Lung (tissue), 16 donors: Measurements from ENCODE around the gene RMDN2. TPM values are rescaled to one million over a fixed set of nuclear protein-coding genes. Genes with fewer than 3 reads are reported as not detected.

Experiments
- ATAC-seq: fragments of 200-7000 bp; cut with Tn5 transposase; one replicate; pipeline ENCODE4 v1.9.1; 2020; ENCODE audit warnings: moderate number of reproducible peaks; ENCODE audit not compliant: insufficient read depth, low FRiP score
- DNase-seq, 3 donors: peaks; one replicate each; pipeline ENCODE4 v3.0.0-alpha.2; 2013 to 2017
- H3K27ac ChIP-seq, 2 donors: one replicate each; pipeline ENCODE4 v1.5.1; 2013; ENCODE audit warnings: mild to moderate bottlenecking in 2 of 2, moderate library complexity in 2 of 2, control low read depth in 1 of 2, inconsistent platforms in 1 of 2, low read depth in 1 of 2, low read length in 1 of 2
- H3K27me3 ChIP-seq, 3 donors: one replicate each; pipeline ENCODE4 v1.5.1; 2013; ENCODE audit warnings: low read length in 2 of 3; ENCODE audit not compliant: control insufficient read depth in 3 of 3, insufficient read depth in 3 of 3
- H3K36me3 ChIP-seq, 4 donors: one replicate each; pipeline ENCODE4 v1.5.1; 2013; ENCODE audit warnings: low read length in 4 of 4, mild to moderate bottlenecking in 1 of 4, moderate library complexity in 1 of 4; ENCODE audit not compliant: control insufficient read depth in 4 of 4, insufficient read depth in 4 of 4
- H3K4me1 ChIP-seq, 5 donors: one replicate each; pipeline ENCODE4 v1.5.1; 2013; ENCODE audit warnings: low read length in 5 of 5, mild to moderate bottlenecking in 2 of 5, moderate library complexity in 1 of 5; ENCODE audit not compliant: control insufficient read depth in 5 of 5, insufficient read depth in 5 of 5
- H3K4me3 ChIP-seq: one replicate; pipeline ENCODE4 v1.5.1; 2013; ENCODE audit warnings: mild to moderate bottlenecking, control low read depth, moderate library complexity
- H3K9ac ChIP-seq, 2 donors: one replicate each; pipeline ENCODE4 v1.5.1; 2013; ENCODE audit warnings: low read length in 2 of 2, control low read depth in 1 of 2; ENCODE audit not compliant: insufficient read depth in 1 of 2
- H3K9me3 ChIP-seq, 4 donors: one replicate each; pipeline ENCODE4 v1.5.1; 2013; ENCODE audit warnings: low read length in 3 of 4, mild to moderate bottlenecking in 1 of 4, moderate library complexity in 1 of 4; ENCODE audit not compliant: control insufficient read depth in 4 of 4, insufficient read depth in 3 of 4
- WGBS, 2 donors: extraction: QIAGEN DNeasy Blood & Tissue Kit; methylation state at CpG; one replicate each; pipeline ENCODE4 v1.1.7; 2013; 5-methylcytosine and 5-hydroxymethylcytosine counted together
- long read RNA-seq, 5 donors: transcript quantifications; one replicate each; lab custom pipeline, GENCODE V29; 2026
- polyA plus RNA-seq, 2 donors: library from polyadenylated mRNA; stranded (reverse); fragments of 200-250 nt; gene quantifications; one replicate each; pipeline ENCODE4 v1.2.1, GENCODE V29; 2013
- total RNA-seq, 2 donors: library from RNA; depleted of rRNA in 1 of 2; stranded (reverse); fragments of >200 nt in 1 of 2; gene quantifications; one replicate each; pipeline ENCODE4 v1.2.1, GENCODE V29; 2014 to 2021
- TF ChIP-seq, protein P1 (sequence below): IDR thresholded peaks from 2 replicates; pipeline ENCODE4 v1.5.1; 2012; ENCODE audit warnings: mild to moderate bottlenecking; ENCODE audit errors: control extremely low read depth, extremely low read depth
- donor health status: control.
- donor health status: control.
- donor health status: Bipolar disorder and iron deficiency.
- donor health status: healthy.
- donor health status: DM: yes; HTN: yes; CAD: no.

RMDN2 gene, protein sequence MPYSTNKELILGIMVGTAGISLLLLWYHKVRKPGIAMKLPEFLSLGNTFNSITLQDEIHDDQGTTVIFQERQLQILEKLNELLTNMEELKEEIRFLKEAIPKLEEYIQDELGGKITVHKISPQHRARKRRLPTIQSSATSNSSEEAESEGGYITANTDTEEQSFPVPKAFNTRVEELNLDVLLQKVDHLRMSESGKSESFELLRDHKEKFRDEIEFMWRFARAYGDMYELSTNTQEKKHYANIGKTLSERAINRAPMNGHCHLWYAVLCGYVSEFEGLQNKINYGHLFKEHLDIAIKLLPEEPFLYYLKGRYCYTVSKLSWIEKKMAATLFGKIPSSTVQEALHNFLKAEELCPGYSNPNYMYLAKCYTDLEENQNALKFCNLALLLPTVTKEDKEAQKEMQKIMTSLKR
- total RNA-seq (10 to 100 TPM; 15.9 to 37.9 TPM), polyA plus RNA-seq (10 to 100 TPM in 1 of 2 donors, 1 to 10 TPM in 1; 7.7 to 20.8 TPM)
- long read RNA-seq, donor 1, partial matches to known transcripts, result 0 of 2 reads
- long read RNA-seq, donor 1, other reads (novel, unspliced or antisense), result 0 of 2 reads
- long read RNA-seq, donor 2, result 0 reads
- long read RNA-seq, donor 3, partial matches to known transcripts, result 0 of 3 reads
- long read RNA-seq, donor 3, other reads (novel, unspliced or antisense), result 0 of 3 reads
- long read RNA-seq, donor 4, result 0 reads
- long read RNA-seq, donor 5, partial matches to known transcripts, result 0 of 1 reads
- long read RNA-seq, donor 5, other reads (novel, unspliced or antisense), result 0 of 1 reads

DNA sequence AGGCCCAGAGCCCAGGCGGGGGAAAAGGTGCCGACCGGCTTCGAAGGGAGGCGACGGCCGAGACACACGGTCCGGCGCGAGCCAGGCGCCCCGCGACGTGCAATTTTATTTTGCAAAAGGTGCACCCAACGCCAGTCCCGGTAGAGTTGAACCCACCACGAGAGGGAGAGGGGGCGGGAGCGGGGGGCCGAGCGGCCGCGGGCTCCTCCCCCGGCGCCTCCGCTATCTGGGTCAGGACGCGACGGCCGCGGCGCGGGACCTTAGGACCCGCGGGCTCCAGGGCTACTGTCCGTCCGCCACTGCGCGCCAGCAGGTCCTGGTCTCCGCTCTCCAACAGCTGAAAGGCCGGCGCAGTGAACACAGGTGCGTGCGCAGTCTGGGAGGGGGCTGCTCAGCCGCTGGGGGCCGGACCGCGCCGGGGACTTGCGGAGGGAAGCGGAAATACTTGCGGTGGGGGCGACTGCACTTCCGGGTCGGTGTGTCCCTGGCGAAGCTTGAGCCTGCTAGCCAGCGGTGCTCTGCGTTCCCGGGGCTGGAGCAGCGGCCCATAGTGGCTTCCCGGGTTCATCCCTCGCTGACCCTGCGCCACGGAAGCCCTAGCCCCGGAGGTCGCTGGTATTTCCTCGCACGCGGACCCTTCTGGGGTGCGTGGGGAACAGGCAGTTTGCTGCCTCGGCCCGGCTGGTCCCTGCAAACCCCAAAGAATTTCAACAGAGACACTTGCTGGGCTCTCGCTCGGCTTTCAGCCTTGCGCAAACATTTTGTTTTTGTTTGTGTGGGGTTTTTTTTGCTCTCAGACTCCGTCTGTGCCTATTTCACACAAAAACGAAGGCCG is at the start of gene RMDN2:
Gene RMDN2 (plus strand): TSS at position 225 of the 835 bp plus-strand sequence. CDS start 3,991 bp downstream, outside the sequence.
- WGBS, 2 donors, result 0 to 1% methylated on average over 78 to 79 of the region's 79 CpGs
- no peaks in the 10 kb centered on the region for H3K9me3 ChIP-seq
- peak within 1 kb of the TSS; percentile 93 to 96 for H3K27ac ChIP-seq
- H3K9ac ChIP-seq, result peak within 1 kb of the TSS; percentile 39 to 95
- H3K27me3 ChIP-seq, result no peaks in the 10 kb centered on the region
- H3K36me3 ChIP-seq, result no peaks in the 10 kb centered on the region
- TF ChIP-seq, protein P1, sequence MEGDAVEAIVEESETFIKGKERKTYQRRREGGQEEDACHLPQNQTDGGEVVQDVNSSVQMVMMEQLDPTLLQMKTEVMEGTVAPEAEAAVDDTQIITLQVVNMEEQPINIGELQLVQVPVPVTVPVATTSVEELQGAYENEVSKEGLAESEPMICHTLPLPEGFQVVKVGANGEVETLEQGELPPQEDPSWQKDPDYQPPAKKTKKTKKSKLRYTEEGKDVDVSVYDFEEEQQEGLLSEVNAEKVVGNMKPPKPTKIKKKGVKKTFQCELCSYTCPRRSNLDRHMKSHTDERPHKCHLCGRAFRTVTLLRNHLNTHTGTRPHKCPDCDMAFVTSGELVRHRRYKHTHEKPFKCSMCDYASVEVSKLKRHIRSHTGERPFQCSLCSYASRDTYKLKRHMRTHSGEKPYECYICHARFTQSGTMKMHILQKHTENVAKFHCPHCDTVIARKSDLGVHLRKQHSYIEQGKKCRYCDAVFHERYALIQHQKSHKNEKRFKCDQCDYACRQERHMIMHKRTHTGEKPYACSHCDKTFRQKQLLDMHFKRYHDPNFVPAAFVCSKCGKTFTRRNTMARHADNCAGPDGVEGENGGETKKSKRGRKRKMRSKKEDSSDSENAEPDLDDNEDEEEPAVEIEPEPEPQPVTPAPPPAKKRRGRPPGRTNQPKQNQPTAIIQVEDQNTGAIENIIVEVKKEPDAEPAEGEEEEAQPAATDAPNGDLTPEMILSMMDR, result no peak
- DNase-seq (peak; percentile 95 to 96 (median 95)), ATAC-seq (peak; percentile 94)
- H3K4me1 ChIP-seq, result peaks cover 0 to 26% (median 3%) of the 10 kb centered on the region in 5 donors
- peak within 1 kb of the TSS; percentile 80 for H3K4me3 ChIP-seq

DNA sequence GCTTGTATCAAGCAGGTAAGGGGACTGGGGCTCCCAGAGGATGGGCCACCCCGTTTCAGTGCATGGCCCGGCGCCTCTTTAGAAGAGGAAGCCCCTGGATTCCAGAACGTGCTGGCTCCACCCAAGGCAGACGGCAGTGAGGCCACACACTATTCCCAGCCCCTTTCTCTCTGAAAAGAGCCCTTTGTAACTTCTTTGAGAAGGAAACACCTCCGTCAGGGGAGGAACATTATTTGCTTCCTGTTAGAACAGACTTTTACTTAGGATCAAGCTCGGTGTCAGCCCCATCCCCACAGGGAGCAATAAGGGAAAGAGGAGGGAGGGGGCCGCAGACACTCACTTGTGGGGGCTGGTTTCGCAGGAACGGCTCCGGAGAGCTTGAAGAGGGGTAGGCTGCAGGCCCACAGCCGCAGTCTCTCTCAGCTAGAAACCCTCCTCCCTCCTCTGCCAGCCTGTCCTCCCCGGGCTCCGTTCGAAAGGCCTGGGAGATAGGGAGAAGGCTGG is 49.6 kb upstream of the RMDN2 start:
- no peak for ATAC-seq
- Histone ChIP-seq H3K9me3 (no peaks in the 10 kb centered on the region), H3K36me3 (no peaks in the 10 kb centered on the region), H3K27ac (peak overlapping the region; percentile 2 to 28), H3K27me3 (peaks cover 0 to 2% (median 0%) of the 10 kb centered on the region in 3 donors), H3K9ac (no peak overlapping the region), H3K4me3 (no peak overlapping the region), H3K4me1 (peaks cover 0 to 14% (median 1%) of the 10 kb centered on the region in 5 donors)
- TF ChIP-seq, protein P1, result no peak
- peak in 1 of 3 donors; percentile 34 for DNase-seq
- WGBS, 2 donors, result 42 to 47% methylated on average over 14 to 15 of the region's 15 CpGs

DNA sequence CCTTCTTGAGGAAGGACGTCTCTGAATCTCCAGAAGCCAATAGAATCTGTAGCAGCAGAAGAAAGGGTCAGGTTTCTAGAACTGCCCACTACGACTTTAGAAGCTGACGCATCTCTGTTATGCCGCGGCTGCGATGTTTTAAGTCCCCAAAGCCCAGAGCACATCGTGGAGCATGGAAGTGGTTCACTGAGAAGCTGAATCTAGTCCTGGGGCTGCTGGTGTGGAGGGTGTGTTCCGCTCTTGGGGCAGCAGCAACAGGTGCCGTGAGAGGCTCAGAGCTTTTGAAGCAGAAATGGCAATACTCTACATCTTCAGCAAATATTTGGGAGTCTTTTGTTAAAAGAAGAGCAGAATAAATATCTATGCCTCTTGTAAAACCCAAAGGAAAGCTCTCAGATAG is 48.9 kb upstream of the RMDN2 start:
- peaks cover 0 to 3% (median 0%) of the 10 kb centered on the region in 3 donors for H3K27me3 ChIP-seq
- TF ChIP-seq, protein P1, result no peak
- H3K9me3 ChIP-seq, result no peaks in the 10 kb centered on the region
- DNase-seq (no peak), ATAC-seq (no peak)
- H3K27ac ChIP-seq, result no peak overlapping the region
- H3K9ac ChIP-seq, result no peak overlapping the region
- H3K4me1 ChIP-seq, result peaks cover 0 to 12% (median 2%) of the 10 kb centered on the region in 5 donors
- no peaks in the 10 kb centered on the region for H3K36me3 ChIP-seq
- no peak overlapping the region for H3K4me3 ChIP-seq
- 87 to 88% methylated on average over 9 of the region's 9 CpGs for WGBS, 2 donors
